ENCODE data around the gene METTL3. TPM values are rescaled to one million over a fixed set of nuclear protein-coding genes. Genes with fewer than 3 reads are reported as not detected.

METTL3 gene
- polyA plus RNA-seq, 3 donors, result 9.5 to 116 (median 10.8) TPM

DNA sequence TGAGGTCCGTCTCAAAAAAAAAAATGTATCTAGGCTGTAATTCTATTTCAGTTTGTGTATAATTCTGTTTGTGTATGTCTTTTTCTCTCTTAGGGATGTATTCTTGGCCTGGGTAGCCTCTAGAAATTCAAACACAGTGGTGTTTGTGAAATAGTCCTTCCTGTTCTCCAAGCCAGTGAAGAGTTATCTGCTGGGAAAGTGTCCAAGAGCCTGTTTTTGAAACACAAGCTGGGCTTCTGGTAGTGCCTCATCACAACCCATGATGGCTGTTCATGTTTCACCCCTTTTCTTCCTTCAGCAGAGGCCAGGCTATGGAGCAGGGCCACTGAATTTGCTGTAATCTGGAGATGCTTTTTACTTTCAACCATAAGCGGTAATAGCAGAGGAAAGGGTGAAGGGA, 14.7 kb downstream of the METTL3 start:
- H3K9me3 ChIP-seq (replicated peaks in 1 of 2; ENCODE audit: control insufficient read depth in 1 of 2, insufficient read depth in 1 of 2, low read length in 2 of 2), result no peaks in the 10 kb centered on the region
- no peaks in the 10 kb centered on the region for H3K4me1 ChIP-seq (ENCODE audit: control insufficient read depth in 1 of 2, insufficient read depth in 2 of 2, low read length in 2 of 2)
- DNase-seq, result no peak
- Mint-ChIP-seq H3K9me3 (no peaks in the 10 kb centered on the region), H3K36me3 (peaks cover 73 to 98% of the 10 kb centered on the region in 2 donors), H3K27ac (peak overlapping the region in 2 of 7 donors; percentile 3 to 12), H3K4me3 (no peak overlapping the region), H3K27me3 (ENCODE audit: low read depth in 3 of 3) (peaks cover 0 to 2% (median 2%) of the 10 kb centered on the region in 3 donors), H3K4me1 (no peaks in the 10 kb centered on the region)
- TF ChIP-seq, protein P1, sequence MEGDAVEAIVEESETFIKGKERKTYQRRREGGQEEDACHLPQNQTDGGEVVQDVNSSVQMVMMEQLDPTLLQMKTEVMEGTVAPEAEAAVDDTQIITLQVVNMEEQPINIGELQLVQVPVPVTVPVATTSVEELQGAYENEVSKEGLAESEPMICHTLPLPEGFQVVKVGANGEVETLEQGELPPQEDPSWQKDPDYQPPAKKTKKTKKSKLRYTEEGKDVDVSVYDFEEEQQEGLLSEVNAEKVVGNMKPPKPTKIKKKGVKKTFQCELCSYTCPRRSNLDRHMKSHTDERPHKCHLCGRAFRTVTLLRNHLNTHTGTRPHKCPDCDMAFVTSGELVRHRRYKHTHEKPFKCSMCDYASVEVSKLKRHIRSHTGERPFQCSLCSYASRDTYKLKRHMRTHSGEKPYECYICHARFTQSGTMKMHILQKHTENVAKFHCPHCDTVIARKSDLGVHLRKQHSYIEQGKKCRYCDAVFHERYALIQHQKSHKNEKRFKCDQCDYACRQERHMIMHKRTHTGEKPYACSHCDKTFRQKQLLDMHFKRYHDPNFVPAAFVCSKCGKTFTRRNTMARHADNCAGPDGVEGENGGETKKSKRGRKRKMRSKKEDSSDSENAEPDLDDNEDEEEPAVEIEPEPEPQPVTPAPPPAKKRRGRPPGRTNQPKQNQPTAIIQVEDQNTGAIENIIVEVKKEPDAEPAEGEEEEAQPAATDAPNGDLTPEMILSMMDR (IDR thresholded peaks at IDR 0.05), result no peak
- no peaks in the 10 kb centered on the region for H3K27me3 ChIP-seq (ENCODE audit: control insufficient read depth in 2 of 2, insufficient read depth in 2 of 2, low read length in 2 of 2)
- peaks cover 84 to 98% of the 10 kb centered on the region in 2 donors for H3K36me3 ChIP-seq (replicated peaks in 1 of 2; ENCODE audit: control insufficient read depth in 1 of 2, insufficient read depth in 2 of 2, low read length in 2 of 2)
- H3K27ac ChIP-seq (ENCODE audit: low read depth in 1 of 2, low read length in 2 of 2), result no peak overlapping the region
- H3K4me3 ChIP-seq (replicated peaks in 1 of 3; ENCODE audit: low read depth in 2 of 3, low read length in 3 of 3), result no peak overlapping the region
- intact Hi-C loops (cut with micrococcal nuclease), result loop anchor here in 1 of 2 donors (5.0 kb wide), 1 partner anchor 61 kb away; no protein-coding TSS in a partner anchor
- peaks cover 5% of the 10 kb centered on the region for H3K79me2 ChIP-seq (ENCODE audit: insufficient read depth, low read length)
- no peak overlapping the region for H3K4me2 ChIP-seq (replicated peaks; ENCODE audit: extremely low read depth, low read length, poor library complexity, severe bottlenecking)
- H2AFZ ChIP-seq (ENCODE audit: insufficient read depth, low read depth, low read length, poor library complexity, severe bottlenecking), result no peak overlapping the region
- WGBS (ENCODE audit: insufficient coverage), result 100% methylated on average over 1 of the region's 2 CpGs
- H3K9ac ChIP-seq (ENCODE audit: insufficient read depth, low read length, poor library complexity, severe bottlenecking), result no peak overlapping the region
- H4K20me1 ChIP-seq (ENCODE audit: insufficient read depth, low read length), result peaks cover 8% of the 10 kb centered on the region

DNA sequence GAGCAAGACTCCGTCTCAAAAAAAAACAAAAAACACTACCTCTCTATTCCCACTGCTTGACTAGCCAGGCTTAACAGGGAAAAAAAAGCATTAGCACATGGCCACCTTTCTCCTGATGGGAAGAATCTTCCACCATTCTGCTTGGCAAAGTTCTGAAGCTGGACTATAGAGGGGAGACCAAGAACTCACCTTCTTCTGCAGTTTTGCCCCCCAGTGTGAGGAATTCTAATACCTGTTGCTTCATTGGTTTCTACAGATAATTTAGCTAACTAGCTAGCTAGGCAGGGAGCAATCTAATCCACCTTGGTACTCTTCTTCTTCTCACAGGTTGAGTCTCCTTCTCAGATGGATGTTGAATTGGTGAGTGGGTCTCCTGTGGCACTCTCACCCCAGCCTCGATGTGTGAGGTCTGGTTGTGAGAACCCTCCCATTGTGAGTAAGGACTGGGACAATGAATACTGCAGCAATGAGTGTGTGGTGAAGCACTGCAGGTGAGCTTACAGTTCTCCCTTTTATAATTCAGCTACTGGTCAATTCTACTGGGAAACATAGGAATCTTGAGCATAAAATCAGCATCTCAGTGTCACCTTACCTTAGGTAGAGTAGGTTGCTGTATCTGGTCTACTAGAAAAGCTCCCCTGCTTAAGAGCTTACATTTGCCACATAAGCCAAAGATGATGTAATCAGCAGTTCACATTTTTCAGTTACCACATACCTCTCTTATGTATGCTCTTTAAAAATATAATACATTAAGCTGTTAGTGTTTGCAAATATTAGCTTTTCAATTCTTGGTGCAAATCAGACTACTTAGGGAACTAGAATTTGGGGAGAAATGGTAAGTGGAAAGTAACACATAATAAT, 16.0 kb downstream of the METTL3 start:
- TF ChIP-seq, protein P1 (IDR thresholded peaks at IDR 0.05), result no peak

More for the DNA sequence above, 16.0 kb downstream of the METTL3 start:
- Mint-ChIP-seq H3K4me3 (no peak overlapping the region), H3K4me1 (no peaks in the 10 kb centered on the region), H3K36me3 (peaks cover 73 to 98% of the 10 kb centered on the region in 2 donors), H3K27me3 (ENCODE audit: low read depth in 3 of 3) (peaks cover 0 to 2% (median 2%) of the 10 kb centered on the region in 3 donors), H3K9me3 (no peaks in the 10 kb centered on the region), H3K27ac (peak overlapping the region in 4 of 7 donors; percentile 24 to 85 (median 59))
- no peak overlapping the region for H3K4me3 ChIP-seq (replicated peaks in 1 of 3; ENCODE audit: low read depth in 2 of 3, low read length in 3 of 3)
- H2AFZ ChIP-seq (ENCODE audit: insufficient read depth, low read depth, low read length, poor library complexity, severe bottlenecking), result no peak overlapping the region
- H3K4me1 ChIP-seq (ENCODE audit: control insufficient read depth in 1 of 2, insufficient read depth in 2 of 2, low read length in 2 of 2), result no peaks in the 10 kb centered on the region
- no peak for DNase-seq
- H3K4me2 ChIP-seq (replicated peaks; ENCODE audit: extremely low read depth, low read length, poor library complexity, severe bottlenecking), result no peak overlapping the region
- no peaks in the 10 kb centered on the region for H3K27me3 ChIP-seq (ENCODE audit: control insufficient read depth in 2 of 2, insufficient read depth in 2 of 2, low read length in 2 of 2)
- WGBS (ENCODE audit: insufficient coverage), result no CpG with 5 or more reads among the region's 2 CpGs
- intact Hi-C loops (cut with micrococcal nuclease), result loop anchor here in 1 of 2 donors (5.0 kb wide), 1 partner anchor 62 kb away; no protein-coding TSS in a partner anchor
- H3K9me3 ChIP-seq (replicated peaks in 1 of 2; ENCODE audit: control insufficient read depth in 1 of 2, insufficient read depth in 1 of 2, low read length in 2 of 2), result no peaks in the 10 kb centered on the region
- peaks cover 84 to 97% of the 10 kb centered on the region in 2 donors for H3K36me3 ChIP-seq (replicated peaks in 1 of 2; ENCODE audit: control insufficient read depth in 1 of 2, insufficient read depth in 2 of 2, low read length in 2 of 2)
- H3K27ac ChIP-seq (ENCODE audit: low read depth in 1 of 2, low read length in 2 of 2), result no peak overlapping the region
- peaks cover 8% of the 10 kb centered on the region for H4K20me1 ChIP-seq (ENCODE audit: insufficient read depth, low read length)
- no peak overlapping the region for H3K9ac ChIP-seq (ENCODE audit: insufficient read depth, low read length, poor library complexity, severe bottlenecking)
- H3K79me2 ChIP-seq (ENCODE audit: insufficient read depth, low read length), result peaks cover 5% of the 10 kb centered on the region
